SJCRH30 (cell line): ENCODE measurements around the gene SPTAN1. TPM values are rescaled to one million over a fixed set of nuclear protein-coding genes. Genes with fewer than 3 reads are reported as not detected.
A peak's percentile ranks its signal among the peaks of the same experiment; 100 is the strongest.
"Not testable (repeated sequence)": the region's sequence is repeated elsewhere in the genome, so short reads cannot be mapped to it uniquely, and the experiment has no call there.

ENCODE experiments used
- DNase-seq, 2 experiments: peaks; one replicate each; pipeline ENCODE4 v3.0.0-alpha.2; 2015 to 2020
- H3K27ac ChIP-seq: fragments of 250-450 bp; sonication (Bioruptor Pico); 2 replicates; pipeline ENCODE4 v1.5.1; 2020; ENCODE audit warnings: mild to moderate bottlenecking, moderate library complexity
- H3K27me3 ChIP-seq: fragments of 250-450 bp; sonication (Bioruptor Pico); 2 replicates; pipeline ENCODE4 v1.5.1; 2020; ENCODE audit warnings: mild to moderate bottlenecking, moderate library complexity
- H3K36me3 ChIP-seq: fragments of 250-450 bp; sonication (Bioruptor Pico); 2 replicates; pipeline ENCODE4 v1.5.1; 2020; ENCODE audit warnings: mild to moderate bottlenecking, moderate library complexity
- H3K4me1 ChIP-seq: fragments of 250-450 bp; sonication (Bioruptor Pico); 2 replicates; pipeline ENCODE4 v1.5.1; 2020; ENCODE audit warnings: mild to moderate bottlenecking, moderate library complexity
- H3K4me3 ChIP-seq: fragments of 250-450 bp; sonication (Bioruptor Pico); 2 replicates; pipeline ENCODE4 v1.5.1; 2020; ENCODE audit warnings: mild to moderate bottlenecking, moderate library complexity
- H3K9me3 ChIP-seq: fragments of 250-450 bp; sonication (Bioruptor Pico); replicated peaks from 2 replicates; pipeline ENCODE4 v1.5.1; 2020; ENCODE audit warnings: mild to moderate bottlenecking, moderate library complexity
- total RNA-seq: library from RNA; depleted of rRNA; stranded (reverse); fragments of >200 nt; shearing (Covaris generic); gene quantifications from 2 replicates; pipeline ENCODE4 v1.2.3, GENCODE V29; 2014

Gene SPTAN1
- total RNA-seq, 1 experiment from 2014 or later, result 155 TPM

- Histone ChIP-seq H3K4me1 (peaks cover 34% of the 10 kb centered on the region), H3K4me3 (peak overlapping the region; percentile 33)
- DNase-seq, result peak; percentile 94 to 97
Measured at GRCh38 chr9:128558431-128559310, 6.3 kb downstream of the SPTAN1 start.

GRCh38 chr9:128565578-128565977, 13.2 kb downstream of the SPTAN1 start:
- peaks cover 31% of the 10 kb centered on the region for H3K36me3 ChIP-seq
- H3K27ac ChIP-seq, result no peak overlapping the region
- H3K4me1 ChIP-seq, result no peaks in the 10 kb centered on the region
- no peaks in the 10 kb centered on the region for H3K9me3 ChIP-seq
- DNase-seq, result no peak
- no peaks in the 10 kb centered on the region for H3K27me3 ChIP-seq
- H3K4me3 ChIP-seq, result no peak overlapping the region

More at GRCh38 chr9:128558431-128559310, 6.3 kb downstream of the SPTAN1 start:
- Histone ChIP-seq H3K9me3 (no peaks in the 10 kb centered on the region), H3K36me3 (no peaks in the 10 kb centered on the region), H3K27ac (peak overlapping the region; percentile 67), H3K27me3 (no peaks in the 10 kb centered on the region)

GRCh38 chr9:128568470-128569078, 16.2 kb downstream of the SPTAN1 start:
- Histone ChIP-seq H3K27ac (no peak overlapping the region), H3K27me3 (no peaks in the 10 kb centered on the region), H3K9me3 (no peaks in the 10 kb centered on the region), H3K36me3 (peaks cover 55% of the 10 kb centered on the region), H3K4me3 (no peak overlapping the region), H3K4me1 (no peaks in the 10 kb centered on the region)
- peak in 1 of 2 experiments; percentile 43 for DNase-seq

- H3K36me3 ChIP-seq, result peaks cover 82% of the 10 kb centered on the region
- no peak for DNase-seq
- no peak overlapping the region for H3K27ac ChIP-seq
Measured at GRCh38 chr9:128575469-128575868, 23.1 kb downstream of the SPTAN1 start.

GRCh38 chr9:128575916-128576315, 23.5 kb downstream of the SPTAN1 start:
- Histone ChIP-seq H3K9me3 (no peaks in the 10 kb centered on the region), H3K36me3 (peaks cover 86% of the 10 kb centered on the region), H3K27me3 (no peaks in the 10 kb centered on the region), H3K4me1 (no peaks in the 10 kb centered on the region; the same call in 1 of the 2 replicates), H3K27ac (no peak overlapping the region), H3K4me3 (no peak overlapping the region)
- no peak for DNase-seq

More at GRCh38 chr9:128575469-128575868, 23.1 kb downstream of the SPTAN1 start:
- no peaks in the 10 kb centered on the region; the same call in 1 of the 2 replicates for H3K4me1 ChIP-seq
- no peaks in the 10 kb centered on the region for H3K27me3 ChIP-seq
- no peaks in the 10 kb centered on the region for H3K9me3 ChIP-seq
- H3K4me3 ChIP-seq, result no peak overlapping the region

- Histone ChIP-seq H3K27ac (no peak overlapping the region), H3K36me3 (peaks cover 86% of the 10 kb centered on the region), H3K27me3 (no peaks in the 10 kb centered on the region), H3K4me3 (no peak overlapping the region), H3K4me1 (no peaks in the 10 kb centered on the region; the same call in 1 of the 2 replicates), H3K9me3 (no peaks in the 10 kb centered on the region)
- DNase-seq, result no peak
Measured at GRCh38 chr9:128577206-128577605, 24.8 kb downstream of the SPTAN1 start.

GRCh38 chr9:128579194-128579593, 26.8 kb downstream of the SPTAN1 start:
- H3K4me3 ChIP-seq, result no peak overlapping the region
- no peak for DNase-seq
- no peaks in the 10 kb centered on the region for H3K27me3 ChIP-seq
- H3K4me1 ChIP-seq, result no peaks in the 10 kb centered on the region; the same call in 1 of the 2 replicates
- no peak overlapping the region for H3K27ac ChIP-seq
- H3K36me3 ChIP-seq, result peaks cover 93% of the 10 kb centered on the region
- H3K9me3 ChIP-seq, result no peaks in the 10 kb centered on the region

GRCh38 chr9:128580731-128581130, 28.3 kb downstream of the SPTAN1 start:
- H3K4me1 ChIP-seq, result no peaks in the 10 kb centered on the region; the same call in 1 of the 2 replicates
- no peak for DNase-seq
- H3K27ac ChIP-seq, result no peak overlapping the region
- peaks cover 94% of the 10 kb centered on the region for H3K36me3 ChIP-seq
- no peaks in the 10 kb centered on the region for H3K27me3 ChIP-seq
- H3K4me3 ChIP-seq, result no peak overlapping the region
- H3K9me3 ChIP-seq, result no peaks in the 10 kb centered on the region

- H3K27me3 ChIP-seq, H3K4me3 ChIP-seq, DNase-seq, H3K9me3 ChIP-seq, H3K4me1 ChIP-seq, H3K27ac ChIP-seq: not testable (repeated sequence)
- peaks cover 87% of the 10 kb centered on the region for H3K36me3 ChIP-seq
Measured at GRCh38 chr9:128585155-128585554, 32.8 kb downstream of the SPTAN1 start.

- H3K9me3 ChIP-seq, DNase-seq, H3K4me1 ChIP-seq, H3K4me3 ChIP-seq, H3K27me3 ChIP-seq, H3K27ac ChIP-seq: not testable (repeated sequence)
- H3K36me3 ChIP-seq, result peaks cover 81% of the 10 kb centered on the region
Measured at GRCh38 chr9:128586934-128587333, 34.5 kb downstream of the SPTAN1 start.

GRCh38 chr9:128587453-128587852, 35.1 kb downstream of the SPTAN1 start:
- no peak overlapping the region for H3K4me3 ChIP-seq
- H3K9me3 ChIP-seq, result no peaks in the 10 kb centered on the region
- peaks cover 79% of the 10 kb centered on the region for H3K36me3 ChIP-seq
- DNase-seq, result no peak
- H3K4me1 ChIP-seq, result no peaks in the 10 kb centered on the region
- H3K27ac ChIP-seq, result no peak overlapping the region
- no peaks in the 10 kb centered on the region for H3K27me3 ChIP-seq

GRCh38 chr9:128588581-128589233, 36.3 kb downstream of the SPTAN1 start:
- H3K27ac ChIP-seq, result no peak overlapping the region
- no peaks in the 10 kb centered on the region for H3K27me3 ChIP-seq
- peaks cover 75% of the 10 kb centered on the region for H3K36me3 ChIP-seq
- no peak overlapping the region for H3K4me3 ChIP-seq
- no peak for DNase-seq
- H3K4me1 ChIP-seq, result no peaks in the 10 kb centered on the region
- no peaks in the 10 kb centered on the region for H3K9me3 ChIP-seq

GRCh38 chr9:128593039-128593438, 40.7 kb downstream of the SPTAN1 start:
- DNase-seq, result no peak
- Histone ChIP-seq H3K27ac (no peak overlapping the region), H3K9me3 (no peaks in the 10 kb centered on the region), H3K36me3 (peaks cover 73% of the 10 kb centered on the region), H3K27me3 (no peaks in the 10 kb centered on the region), H3K4me3 (no peak overlapping the region), H3K4me1 (no peaks in the 10 kb centered on the region)

- peaks cover 75% of the 10 kb centered on the region for H3K36me3 ChIP-seq
Measured at GRCh38 chr9:128593856-128594255, 41.5 kb downstream of the SPTAN1 start.

GRCh38 chr9:128595471-128595870, 43.1 kb downstream of the SPTAN1 start:
- no peak for DNase-seq
- Histone ChIP-seq H3K4me3 (no peak overlapping the region), H3K27ac (no peak overlapping the region), H3K36me3 (peaks cover 76% of the 10 kb centered on the region), H3K27me3 (no peaks in the 10 kb centered on the region), H3K4me1 (no peaks in the 10 kb centered on the region), H3K9me3 (no peaks in the 10 kb centered on the region)

More at GRCh38 chr9:128593856-128594255, 41.5 kb downstream of the SPTAN1 start:
- no peaks in the 10 kb centered on the region for H3K4me1 ChIP-seq
- H3K27me3 ChIP-seq, result no peaks in the 10 kb centered on the region
- H3K4me3 ChIP-seq, result no peak overlapping the region
- no peak overlapping the region for H3K27ac ChIP-seq
- no peak for DNase-seq
- no peaks in the 10 kb centered on the region for H3K9me3 ChIP-seq
